Skin epidermis (tissue), 12 donors: ENCODE results near the gene ZNF541.
A peak's percentile ranks its signal among the peaks of the same experiment; 100 is the strongest.

ENCODE experiments used
- H3K27ac ChIP-seq, 21 experiments: fragments of 200-600 bp; sonication (generic) in 11 of 21; one replicate each; pipeline ENCODE4 v1.5.0; 2020; ENCODE audit warnings: mild to moderate bottlenecking in 3 of 21, inconsistent platforms in 2 of 21, moderate library complexity in 2 of 21
- H3K4me3 ChIP-seq, 7 experiments: fragments of 200-600 bp; sonication (generic) in 2 of 7; one replicate each; pipeline ENCODE4 v1.5.0; 2020; ENCODE audit warnings: inconsistent platforms in 2 of 7, mild to moderate bottlenecking in 2 of 7, moderate library complexity in 1 of 7

ZNF541 gene

DNA sequence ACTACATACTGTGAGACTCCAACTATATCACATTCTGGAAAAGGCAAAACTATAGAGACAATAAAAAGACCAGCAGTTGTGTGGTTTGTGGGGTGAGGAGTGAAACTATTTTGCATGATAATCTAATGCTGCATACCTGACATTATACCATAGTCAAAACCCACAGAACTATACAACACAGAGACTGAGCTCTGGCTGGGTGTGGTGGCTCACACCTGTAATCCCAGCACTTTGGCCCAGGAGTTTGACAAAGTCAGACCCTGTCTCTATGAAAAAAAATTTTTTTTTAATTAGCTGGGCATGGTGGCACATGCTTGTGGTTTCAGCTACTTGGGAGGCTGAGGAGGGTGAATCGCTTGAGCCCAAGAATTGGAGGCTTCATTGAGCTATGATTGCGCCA, 11.9 kb downstream of the ZNF541 start:
- Histone ChIP-seq H3K4me3 (no peak overlapping the region), H3K27ac (no peak overlapping the region)

DNA sequence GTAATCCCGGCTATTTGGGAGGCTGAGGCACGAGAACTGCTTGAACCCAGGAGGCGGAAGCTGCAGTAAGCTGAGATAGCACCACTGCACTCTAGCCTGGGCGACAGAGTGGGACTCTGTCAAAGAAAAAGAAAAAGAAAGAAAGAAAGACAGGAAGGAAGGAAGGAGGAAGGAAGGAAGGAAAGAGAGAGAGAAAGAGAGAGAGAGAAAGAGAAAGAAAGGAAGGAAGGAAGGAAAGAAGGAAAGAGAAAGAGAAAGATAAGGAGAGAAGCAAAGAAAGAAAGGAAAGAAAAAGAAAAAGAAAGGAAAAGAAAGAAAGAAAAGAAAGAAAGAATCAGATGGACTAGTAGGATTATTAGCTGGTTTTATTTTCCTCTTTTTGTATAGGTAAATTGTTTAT, 22.8 kb downstream of the ZNF541 start:
- H3K4me3 ChIP-seq: no peak overlapping the region
- no peak overlapping the region for H3K27ac ChIP-seq

DNA sequence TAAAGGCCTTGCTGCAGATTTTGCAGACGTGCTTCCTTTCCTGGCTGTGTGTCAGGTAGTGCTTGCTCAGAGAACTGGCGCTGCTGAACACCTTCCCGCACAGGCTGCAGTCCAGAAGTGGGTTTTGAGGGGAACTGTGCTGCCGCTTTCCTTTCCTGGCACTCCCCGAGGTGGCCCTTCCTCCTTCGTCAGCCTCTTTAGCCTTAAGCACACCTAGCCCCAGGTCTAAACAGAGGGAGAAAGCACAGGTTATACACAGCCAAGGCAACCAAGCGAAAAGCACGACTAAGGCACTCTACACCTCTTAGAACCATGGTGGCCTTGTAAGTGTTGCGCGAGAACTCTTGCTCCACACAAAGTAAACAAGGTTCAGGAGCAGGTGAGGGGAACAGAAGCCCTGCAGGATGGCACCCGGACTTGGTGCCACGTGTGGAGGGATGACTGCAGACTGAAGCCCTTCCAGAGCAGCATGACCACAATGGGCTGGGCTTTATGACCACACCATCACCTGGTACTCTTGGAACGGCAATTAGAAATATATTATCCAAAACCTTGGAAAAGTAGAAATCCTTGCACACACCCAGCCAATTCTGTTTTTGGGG, 23.6 kb downstream of the ZNF541 start:
- no peak overlapping the region for H3K4me3 ChIP-seq
- no peak overlapping the region for H3K27ac ChIP-seq

DNA sequence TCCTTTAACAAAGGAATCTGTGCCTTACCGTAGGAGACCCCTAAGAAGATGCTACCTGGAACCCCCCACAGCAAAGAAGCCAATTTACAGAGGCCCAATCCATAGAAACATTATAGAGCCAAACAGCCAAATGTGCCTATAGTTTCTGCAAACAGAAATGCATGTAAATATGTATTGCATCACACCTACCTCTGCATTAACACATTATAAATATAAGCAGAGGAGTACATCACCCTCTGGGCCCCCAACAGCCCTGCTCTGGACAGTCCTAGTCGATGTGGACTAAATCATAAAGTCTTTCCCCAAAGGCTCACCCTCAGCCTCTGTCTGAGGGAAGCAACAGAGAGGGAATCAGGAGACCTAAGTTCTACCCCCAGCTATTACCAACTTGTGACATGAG, 25.7 kb downstream of the ZNF541 start:
- no peak overlapping the region for H3K27ac ChIP-seq
- H3K4me3 ChIP-seq: no peak overlapping the region

DNA sequence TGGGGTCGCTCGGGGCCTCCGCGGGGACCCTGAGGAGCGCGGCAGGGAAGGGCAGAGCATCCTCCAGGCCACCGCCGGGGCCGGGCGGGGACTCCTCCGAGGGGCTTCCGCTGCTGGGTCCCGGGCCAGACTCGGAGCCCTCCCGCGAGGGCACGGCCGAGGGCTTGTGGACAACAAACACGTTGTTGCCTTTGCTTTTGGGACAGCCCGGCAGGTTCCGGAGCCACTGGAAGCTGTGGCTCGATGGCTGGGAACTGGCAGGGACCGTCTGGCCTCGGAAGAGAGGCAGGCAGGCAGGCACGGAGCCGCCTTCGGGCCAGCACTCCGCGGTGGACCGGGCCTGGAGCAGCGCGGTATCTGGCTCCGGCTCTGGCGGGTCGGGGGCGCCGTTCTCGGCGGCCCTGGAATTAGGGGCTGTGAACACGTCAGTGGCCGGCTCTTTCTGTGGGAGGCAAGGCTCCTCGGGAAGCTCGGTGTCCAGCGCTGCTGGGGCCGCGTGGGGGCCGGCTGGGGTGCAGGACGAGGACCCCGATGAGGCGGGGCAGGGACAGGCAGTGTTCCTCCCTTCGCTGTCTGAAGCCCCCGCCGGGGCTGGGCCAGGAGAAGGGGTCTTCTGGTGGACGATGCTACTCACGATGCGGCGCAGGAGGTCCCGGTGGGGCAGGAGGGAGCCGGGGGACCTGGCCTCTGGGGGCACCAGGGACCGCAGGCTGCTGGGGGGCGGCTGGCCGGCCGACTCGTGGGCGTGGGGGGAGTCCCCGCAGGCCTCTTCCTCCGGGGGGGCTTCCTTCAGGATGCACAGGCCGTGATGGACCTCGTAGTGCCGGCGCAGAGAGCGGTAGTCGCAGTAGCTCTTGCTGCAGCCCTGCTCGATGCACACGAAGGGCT, 27.6 kb downstream of the ZNF541 start:
- Histone ChIP-seq H3K27ac (no peak overlapping the region), H3K4me3 (peak overlapping the region in 1 of 7 experiments; percentile 14)

DNA sequence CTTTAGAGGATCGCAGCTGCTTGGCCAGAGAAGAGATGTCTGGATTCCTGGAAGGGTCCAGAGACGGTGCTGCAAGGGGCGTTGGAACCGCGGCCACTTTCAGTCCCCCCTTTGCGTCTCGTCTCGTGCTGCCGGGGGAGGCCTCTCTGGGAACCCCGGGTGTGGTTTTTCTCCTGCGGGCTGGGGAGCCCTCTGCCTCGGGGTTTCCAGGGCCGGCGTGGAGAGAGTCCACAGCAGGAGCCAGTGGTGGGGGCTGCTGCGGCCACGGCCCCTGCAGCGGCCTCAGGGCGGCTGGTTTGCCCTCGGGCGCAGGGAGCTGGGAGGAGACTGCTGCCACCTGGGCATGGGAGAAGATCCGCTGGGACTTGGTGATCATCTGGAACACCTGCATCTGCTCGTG, 28.5 kb downstream of the ZNF541 start:
- Histone ChIP-seq H3K27ac (no peak overlapping the region), H3K4me3 (no peak overlapping the region)

DNA sequence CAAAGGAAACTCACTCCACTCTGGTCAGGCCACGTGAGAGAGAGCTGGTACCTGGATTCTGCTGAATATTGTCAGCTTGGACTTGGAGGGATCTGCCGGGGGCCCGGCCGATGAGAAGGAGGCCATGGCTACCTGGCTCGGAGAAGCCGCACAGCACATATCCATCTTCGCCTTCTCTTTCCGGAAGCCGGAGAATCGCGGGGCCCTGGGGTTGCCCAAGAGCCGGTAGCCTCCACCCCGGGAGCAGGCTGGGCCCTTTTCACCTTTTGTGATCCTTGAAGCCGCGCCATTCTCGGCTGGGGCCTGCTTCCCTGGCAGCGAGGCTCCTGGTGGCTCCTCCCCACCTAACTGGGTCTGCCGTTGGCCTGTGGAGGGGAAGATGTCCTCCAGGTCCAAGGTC, 28.9 kb downstream of the ZNF541 start:
- no peak overlapping the region for H3K4me3 ChIP-seq

DNA sequence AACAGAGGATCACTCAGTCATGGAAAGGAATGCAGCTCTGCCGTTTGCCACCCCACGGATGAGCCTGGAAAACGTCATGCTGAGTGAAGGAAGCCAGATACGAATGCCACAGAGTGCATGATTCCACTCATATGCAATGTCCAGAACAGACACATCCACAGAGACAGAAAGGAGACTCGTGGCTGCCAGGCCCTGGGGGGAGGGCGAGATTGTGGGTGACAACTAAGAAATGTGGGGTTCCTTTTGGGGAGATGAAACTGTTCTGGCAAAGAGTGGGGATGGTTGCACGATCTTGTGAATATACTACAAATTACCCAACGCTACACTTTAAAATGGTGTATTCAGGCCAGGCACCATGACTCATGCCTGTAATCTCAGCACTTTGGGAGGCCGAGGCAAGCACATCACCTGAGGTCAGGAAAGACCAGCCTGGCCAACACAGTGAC, 30.9 kb downstream of the ZNF541 start:
- no peak overlapping the region for H3K4me3 ChIP-seq
- H3K27ac ChIP-seq: peak overlapping the region in 2 of 21 experiments; percentile 17 to 42

More for the DNA sequence above, 28.9 kb downstream of the ZNF541 start:
- H3K27ac ChIP-seq: no peak overlapping the region

DNA sequence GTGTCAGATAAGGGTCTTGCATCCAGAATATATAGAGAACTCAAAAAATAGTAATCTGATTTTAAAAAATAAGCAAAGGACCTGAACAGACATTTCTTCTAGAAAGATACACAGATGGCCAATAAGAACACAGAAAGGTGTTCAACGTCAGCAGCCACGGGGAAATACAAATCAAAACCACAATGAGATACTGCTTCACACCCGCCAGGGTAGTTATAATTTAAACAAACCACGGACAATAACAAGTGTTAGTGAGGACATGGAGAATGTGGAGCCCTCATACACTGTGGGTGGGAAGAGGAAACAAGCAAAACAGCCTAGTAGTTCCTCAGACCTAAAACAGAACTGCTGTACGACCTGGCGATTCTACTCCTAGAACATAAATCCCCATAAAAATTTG, 31.4 kb downstream of the ZNF541 start:
- Histone ChIP-seq H3K4me3 (no peak overlapping the region), H3K27ac (peak overlapping the region in 2 of 21 experiments; percentile 17 to 42)

DNA sequence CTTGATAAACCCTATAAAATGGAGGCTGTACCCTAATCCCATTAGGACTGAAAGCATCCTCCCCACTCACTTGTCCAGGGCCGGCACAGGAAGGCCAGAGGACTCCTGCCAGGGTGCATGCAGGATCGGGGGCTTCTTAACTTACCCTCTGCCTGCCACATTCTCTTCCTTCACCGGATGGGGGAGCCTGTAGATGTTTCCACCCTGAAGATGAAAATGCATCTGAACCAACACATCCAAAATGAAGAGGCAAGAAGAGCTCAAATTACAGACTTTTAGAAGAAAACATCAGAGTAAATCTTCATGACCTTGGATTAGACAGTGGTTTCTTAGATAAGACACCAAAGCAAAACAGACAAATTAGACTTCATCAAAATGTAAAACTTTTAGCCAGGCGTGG, 32.2 kb downstream of the ZNF541 start:
- H3K4me3 ChIP-seq: no peak overlapping the region
- no peak overlapping the region for H3K27ac ChIP-seq

DNA sequence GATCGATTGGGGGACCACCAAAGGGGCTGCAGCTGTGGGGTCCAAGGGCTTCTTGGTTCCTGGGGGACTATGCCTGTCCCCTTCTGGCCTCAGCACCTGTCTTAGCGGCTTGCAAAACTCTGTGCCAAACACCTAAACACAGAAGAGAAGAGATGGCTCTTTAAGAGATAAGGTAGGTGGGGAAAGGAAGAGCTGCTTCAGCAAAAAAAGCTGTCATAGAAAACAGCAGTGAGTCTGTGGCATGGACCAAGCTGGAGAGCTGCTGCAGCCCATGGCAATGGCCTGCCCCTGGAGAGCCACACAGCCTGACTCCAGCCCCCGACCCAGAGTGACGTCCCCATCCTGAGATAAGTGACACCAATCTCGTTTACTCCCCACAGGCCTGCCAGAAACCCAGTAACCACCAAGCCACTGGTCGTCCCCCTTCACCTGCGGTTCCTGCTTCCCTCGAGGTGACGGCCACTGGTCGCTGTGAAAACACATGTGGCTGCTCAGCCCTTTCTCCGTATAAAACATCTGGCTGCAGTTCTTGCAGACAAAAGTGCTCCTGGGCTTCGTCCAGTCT, 33.1 kb downstream of the ZNF541 start:
- H3K27ac ChIP-seq: no peak overlapping the region
- H3K4me3 ChIP-seq: no peak overlapping the region

DNA sequence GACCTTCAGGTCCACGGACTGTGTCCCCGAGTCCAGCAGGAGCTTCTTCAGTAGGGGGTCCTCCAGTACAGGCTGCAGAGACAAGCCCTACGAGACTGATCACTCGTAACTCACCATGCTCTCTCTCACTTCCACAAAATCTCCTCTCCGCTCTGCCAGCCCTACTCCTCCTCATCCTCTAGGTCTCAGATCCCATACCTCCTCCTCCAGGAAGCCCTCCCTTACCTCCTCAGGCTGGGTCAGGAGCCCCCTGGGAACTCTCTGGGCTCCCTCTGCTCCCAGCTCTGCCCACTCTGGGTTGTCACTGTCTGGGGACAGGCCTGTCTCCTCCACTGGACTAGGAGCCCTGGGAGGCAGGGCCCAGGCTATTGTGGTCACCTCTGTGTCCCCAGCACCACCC, 34.1 kb downstream of the ZNF541 start:
- H3K4me3 ChIP-seq: no peak overlapping the region

DNA sequence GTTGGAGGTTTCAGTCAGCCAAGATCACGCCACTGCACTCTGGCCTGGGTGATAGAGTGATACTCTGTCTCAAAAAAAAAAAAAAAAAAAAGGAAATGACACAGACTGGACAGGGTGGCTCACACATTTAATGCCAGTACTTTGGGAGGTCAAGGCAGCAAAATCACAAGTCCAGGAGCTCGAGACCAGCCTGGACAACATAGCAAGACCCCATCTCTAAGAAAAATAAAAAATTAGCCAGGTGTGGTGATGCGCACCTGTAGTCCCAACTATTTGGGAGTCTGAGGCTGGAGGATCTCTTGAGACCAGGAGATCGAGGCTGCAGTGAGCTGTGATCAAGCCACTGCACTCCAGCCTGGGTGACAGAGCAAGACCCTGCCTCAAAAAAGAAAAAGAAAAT, 35.5 kb downstream of the ZNF541 start:
- no peak overlapping the region for H3K4me3 ChIP-seq
- H3K27ac ChIP-seq: no peak overlapping the region

More for the DNA sequence above, 34.1 kb downstream of the ZNF541 start:
- no peak overlapping the region for H3K27ac ChIP-seq

DNA sequence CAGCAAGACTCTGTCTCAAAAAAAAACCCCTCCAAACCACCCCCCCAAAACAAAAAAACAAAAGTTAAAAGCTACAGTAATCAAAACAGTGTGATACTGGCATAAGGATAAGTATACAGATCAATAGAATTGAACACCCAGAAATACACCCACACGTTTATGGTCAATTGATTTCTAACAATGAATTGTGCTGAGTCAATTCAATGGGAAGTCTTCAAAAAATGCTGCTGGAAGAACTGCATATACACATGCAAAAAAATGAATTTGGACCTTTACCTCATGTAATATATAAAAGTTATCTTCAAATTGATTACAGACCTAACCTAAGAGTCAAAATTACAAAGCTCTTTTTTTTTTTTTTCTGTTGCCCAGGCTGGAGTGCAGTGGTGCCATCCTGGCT, 38.3 kb downstream of the ZNF541 start:
- no peak overlapping the region for H3K4me3 ChIP-seq
- no peak overlapping the region for H3K27ac ChIP-seq

DNA sequence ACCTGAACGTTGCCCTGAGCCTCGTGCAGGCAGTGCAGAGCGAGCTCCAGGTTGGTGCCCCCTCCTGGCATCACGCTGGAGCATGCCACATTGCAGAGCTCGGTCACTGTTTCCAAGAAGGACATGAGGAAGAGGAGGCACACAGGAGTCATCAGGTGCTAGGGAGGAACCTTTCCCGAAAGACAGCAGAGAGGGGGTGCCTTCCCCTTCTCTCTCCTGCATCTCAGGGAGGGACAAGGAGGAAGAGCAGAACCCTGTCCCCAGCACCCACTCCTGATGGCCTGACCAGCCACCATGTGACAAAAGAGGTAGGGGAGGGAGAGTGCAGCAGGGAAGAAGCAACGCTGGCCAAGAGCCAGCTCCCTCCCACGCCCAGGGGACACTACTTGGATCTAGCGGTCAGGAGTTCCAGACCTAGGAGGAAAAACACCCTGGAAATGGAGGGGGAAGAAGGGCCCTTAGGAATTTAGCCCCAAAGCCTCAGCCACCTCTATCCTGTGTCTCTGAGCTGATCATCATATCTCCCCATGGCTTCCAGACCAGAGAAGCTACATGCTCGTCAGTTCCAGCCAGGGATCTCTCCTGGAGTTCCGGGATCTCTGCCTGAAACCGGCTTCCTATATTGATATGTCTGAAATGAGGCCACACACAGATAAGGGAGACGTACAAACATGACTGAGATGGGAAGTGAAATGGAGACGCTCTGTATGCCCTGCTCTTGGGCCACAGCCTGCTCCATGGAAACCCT, 41.1 kb downstream of the ZNF541 start:
- H3K4me3 ChIP-seq: no peak overlapping the region

DNA sequence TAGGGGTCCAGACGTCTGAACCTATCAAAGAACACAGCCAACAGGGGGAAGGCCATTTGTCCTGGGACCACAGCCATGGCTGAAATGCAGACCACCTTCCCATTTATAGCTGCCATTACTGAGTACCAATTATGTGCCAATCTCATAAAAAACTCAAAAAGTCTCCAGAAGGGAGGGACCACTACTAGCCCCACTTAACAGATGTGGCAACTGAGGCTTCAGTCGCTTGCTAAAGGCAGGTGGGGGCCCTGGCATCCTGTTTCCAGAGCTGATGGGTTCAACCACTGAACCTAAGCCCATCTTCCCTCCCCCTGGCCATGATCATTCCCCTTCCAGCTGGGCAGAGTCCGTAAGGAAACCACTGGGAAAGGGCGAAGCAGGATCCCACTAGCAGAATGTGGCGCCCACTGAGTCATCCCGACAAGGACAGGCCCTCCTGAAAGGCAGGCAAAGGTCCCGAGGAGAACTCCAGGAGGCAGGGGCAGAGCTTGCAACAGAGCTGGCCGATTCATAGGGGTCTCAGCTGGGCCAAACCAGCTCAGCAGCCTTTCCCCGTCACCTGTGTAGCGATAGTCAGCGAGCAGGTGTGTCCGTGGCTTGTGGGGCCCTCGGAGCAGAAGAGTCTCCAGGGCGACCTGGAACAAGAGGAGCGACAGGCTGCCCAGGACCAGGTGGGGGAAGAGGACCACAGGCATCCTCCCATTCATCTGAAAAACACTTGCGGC, 43.8 kb downstream of the ZNF541 start:
- no peak overlapping the region for H3K4me3 ChIP-seq
- no peak overlapping the region for H3K27ac ChIP-seq

More for the DNA sequence above, 41.1 kb downstream of the ZNF541 start:
- peak overlapping the region in 1 of 21 experiments; percentile 3 for H3K27ac ChIP-seq

DNA sequence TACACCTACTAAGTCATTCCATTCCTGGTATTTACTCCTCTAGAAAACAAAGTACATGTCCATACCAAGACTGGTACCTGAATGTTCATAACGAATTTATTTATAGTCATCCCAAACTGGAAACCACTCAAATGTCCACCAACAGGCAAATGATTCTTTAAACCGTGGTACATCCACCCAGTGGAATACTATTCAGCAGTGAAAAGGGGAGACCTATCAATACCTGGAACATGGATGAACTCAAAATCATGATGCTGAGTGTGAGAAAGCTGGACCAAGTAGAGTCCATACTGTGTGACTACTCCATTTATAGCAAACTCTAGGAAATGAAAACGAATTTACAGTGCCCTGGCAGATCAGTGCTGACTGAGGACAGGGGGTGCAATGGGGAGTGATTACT, 46.1 kb downstream of the ZNF541 start:
- Histone ChIP-seq H3K4me3 (no peak overlapping the region), H3K27ac (no peak overlapping the region)

DNA sequence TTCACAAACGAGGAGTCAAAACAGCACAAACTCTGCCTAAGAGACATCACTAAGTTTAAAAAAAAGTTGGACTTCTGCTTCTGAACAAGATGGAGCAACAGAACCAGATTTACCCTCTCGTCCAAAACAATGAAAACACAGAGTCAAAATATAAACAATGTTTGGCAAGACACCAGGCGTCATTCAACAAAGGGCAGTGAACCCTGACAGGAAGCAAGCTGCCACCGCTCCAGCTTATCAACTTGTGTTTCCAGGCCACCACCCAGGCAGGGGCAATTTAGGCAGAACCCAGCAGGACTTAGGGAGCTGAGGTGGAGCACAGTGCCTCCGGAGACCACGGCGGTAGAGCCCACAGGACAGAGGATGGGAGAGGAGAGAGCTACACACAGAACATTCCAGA, 49.5 kb downstream of the ZNF541 start:
- peak overlapping the region in 2 of 21 experiments; percentile 5 to 25 for H3K27ac ChIP-seq
- no peak overlapping the region for H3K4me3 ChIP-seq
